ENCODE results near the gene CCN2. TPM values are rescaled to one million over a fixed set of nuclear protein-coding genes. Genes with fewer than 3 reads are reported as not detected.

CCN2 gene
- total RNA-seq, 1 experiment from 2014 or later = 16.1 TPM

DNA sequence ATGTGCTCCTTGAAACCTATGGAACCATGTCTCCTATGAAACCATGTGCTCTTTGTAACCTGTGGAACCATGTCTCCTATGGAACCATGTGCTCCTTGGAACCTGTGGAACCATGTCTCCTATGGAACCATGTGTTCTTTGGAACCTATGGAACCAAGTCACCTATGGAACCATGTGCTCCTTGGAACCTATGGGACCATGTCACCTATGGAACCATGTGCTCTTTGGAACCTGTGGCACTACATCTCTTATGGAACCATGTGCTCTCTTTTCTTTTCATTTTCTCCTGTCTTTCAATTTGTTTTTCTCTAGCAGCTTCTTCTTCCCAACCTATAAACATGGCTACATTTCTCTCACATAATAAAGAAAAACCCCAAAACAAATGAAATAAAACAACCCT is 11.9 kb upstream of the CCN2 start:
- ChIA-PET CTCF (no interaction called here), POLR2A (no interaction called here)
- BruUV-seq (replicated peaks) = no TSS peak
- Mint-ChIP-seq H3K4me1 (ENCODE audit: low read depth, unreplicated experiment) (no peaks in the 10 kb centered on the region), H3K9me3 (ENCODE audit: unreplicated experiment) (no peaks in the 10 kb centered on the region), H3K27ac (ENCODE audit: unreplicated experiment) (no peak overlapping the region), H3K27me3 (ENCODE audit: insufficient read depth, unreplicated experiment) (no peaks in the 10 kb centered on the region), H3K36me3 (ENCODE audit: insufficient read depth, unreplicated experiment) (no peaks in the 10 kb centered on the region), H3K4me3 (ENCODE audit: unreplicated experiment) (no peak overlapping the region)
- Histone ChIP-seq H3K9me3 (no peaks in the 10 kb centered on the region), H3K36me3 (ENCODE audit: control insufficient read depth, insufficient read depth, low read length) (no peaks in the 10 kb centered on the region), H3K4me3 (ENCODE audit: low read depth, low read length) (no peak overlapping the region), H3K27me3 (replicated peaks; ENCODE audit: control insufficient read depth, insufficient read depth, low read length) (no peaks in the 10 kb centered on the region), H3K4me1 (peaks cover 16% of the 10 kb centered on the region)
- no peak for DNase-seq
- intact Hi-C loops (cut with micrococcal nuclease; ENCODE audit: unreplicated experiment) = no loop called here
- TF ChIP-seq, protein P1, sequence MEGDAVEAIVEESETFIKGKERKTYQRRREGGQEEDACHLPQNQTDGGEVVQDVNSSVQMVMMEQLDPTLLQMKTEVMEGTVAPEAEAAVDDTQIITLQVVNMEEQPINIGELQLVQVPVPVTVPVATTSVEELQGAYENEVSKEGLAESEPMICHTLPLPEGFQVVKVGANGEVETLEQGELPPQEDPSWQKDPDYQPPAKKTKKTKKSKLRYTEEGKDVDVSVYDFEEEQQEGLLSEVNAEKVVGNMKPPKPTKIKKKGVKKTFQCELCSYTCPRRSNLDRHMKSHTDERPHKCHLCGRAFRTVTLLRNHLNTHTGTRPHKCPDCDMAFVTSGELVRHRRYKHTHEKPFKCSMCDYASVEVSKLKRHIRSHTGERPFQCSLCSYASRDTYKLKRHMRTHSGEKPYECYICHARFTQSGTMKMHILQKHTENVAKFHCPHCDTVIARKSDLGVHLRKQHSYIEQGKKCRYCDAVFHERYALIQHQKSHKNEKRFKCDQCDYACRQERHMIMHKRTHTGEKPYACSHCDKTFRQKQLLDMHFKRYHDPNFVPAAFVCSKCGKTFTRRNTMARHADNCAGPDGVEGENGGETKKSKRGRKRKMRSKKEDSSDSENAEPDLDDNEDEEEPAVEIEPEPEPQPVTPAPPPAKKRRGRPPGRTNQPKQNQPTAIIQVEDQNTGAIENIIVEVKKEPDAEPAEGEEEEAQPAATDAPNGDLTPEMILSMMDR (IDR thresholded peaks at IDR 0.05; ENCODE audit: insufficient read depth in 1 of 2, low read depth in 1 of 2, low read length in 1 of 2, severe bottlenecking in 1 of 2, unreplicated experiment in 1 of 2) = no peak

DNA sequence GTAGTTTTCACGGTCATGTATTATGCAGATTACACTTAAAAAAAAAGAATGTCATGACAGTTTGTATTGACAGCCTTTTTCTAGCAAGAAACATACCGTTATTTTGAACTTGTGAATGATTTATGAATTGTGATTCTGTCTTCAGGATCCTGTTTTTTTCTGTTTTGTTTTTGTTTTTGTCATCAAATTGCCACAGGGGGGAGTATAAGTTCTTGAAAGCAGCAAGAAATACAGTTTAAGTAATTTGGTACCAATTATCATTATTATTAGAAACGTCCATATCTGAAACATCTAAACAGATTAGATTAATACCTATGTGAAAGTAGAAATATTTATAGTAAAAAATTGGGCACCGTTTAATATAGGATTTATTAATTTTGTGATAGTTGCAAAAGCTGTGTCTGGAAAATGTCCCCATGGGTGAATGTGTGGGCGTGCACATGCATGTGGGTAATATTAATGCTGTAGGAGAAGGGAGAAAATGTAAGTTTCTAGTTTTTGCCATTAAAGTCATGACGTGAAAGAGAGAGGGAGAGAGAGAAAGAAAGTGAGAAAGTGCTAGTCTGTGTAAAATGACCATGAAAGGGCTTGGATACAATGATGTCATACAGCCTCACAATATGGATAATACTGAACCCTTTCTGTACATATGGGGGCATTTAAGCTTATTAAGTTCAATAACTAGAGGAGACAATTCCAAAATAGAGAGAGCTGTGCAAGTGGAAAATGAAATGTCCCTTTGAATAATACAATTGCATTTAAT is 9.4 kb upstream of the CCN2 start:
- ChIA-PET POLR2A (interaction anchor here (1.0 kb wide), 1 partner anchor 9 kb away, joined by 10 read pairs; the partner anchor contains the start of gene CCN2), CTCF (interaction anchor here (0.7 kb wide), 1 partner anchor 163 kb away, joined by 3 read pairs; no protein-coding TSS in a partner anchor)
- BruUV-seq (replicated peaks) = no TSS peak
- Mint-ChIP-seq H3K4me1 (ENCODE audit: low read depth, unreplicated experiment) (no peaks in the 10 kb centered on the region), H3K9me3 (ENCODE audit: unreplicated experiment) (no peaks in the 10 kb centered on the region), H3K4me3 (ENCODE audit: unreplicated experiment) (no peak overlapping the region), H3K36me3 (ENCODE audit: insufficient read depth, unreplicated experiment) (no peaks in the 10 kb centered on the region), H3K27me3 (ENCODE audit: insufficient read depth, unreplicated experiment) (no peaks in the 10 kb centered on the region), H3K27ac (ENCODE audit: unreplicated experiment) (no peak overlapping the region)
- Histone ChIP-seq H3K27me3 (replicated peaks; ENCODE audit: control insufficient read depth, insufficient read depth, low read length) (no peaks in the 10 kb centered on the region), H3K4me3 (ENCODE audit: low read depth, low read length) (no peak overlapping the region), H3K36me3 (ENCODE audit: control insufficient read depth, insufficient read depth, low read length) (no peaks in the 10 kb centered on the region), H3K4me1 (peaks cover 21% of the 10 kb centered on the region), H3K9me3 (no peaks in the 10 kb centered on the region)
- intact Hi-C loops (cut with micrococcal nuclease; ENCODE audit: unreplicated experiment) = no loop called here
- TF ChIP-seq, protein P1 (IDR thresholded peaks at IDR 0.05; ENCODE audit: insufficient read depth in 1 of 2, low read depth in 1 of 2, low read length in 1 of 2, severe bottlenecking in 1 of 2, unreplicated experiment in 1 of 2) = no peak
- no peak for DNase-seq

DNA sequence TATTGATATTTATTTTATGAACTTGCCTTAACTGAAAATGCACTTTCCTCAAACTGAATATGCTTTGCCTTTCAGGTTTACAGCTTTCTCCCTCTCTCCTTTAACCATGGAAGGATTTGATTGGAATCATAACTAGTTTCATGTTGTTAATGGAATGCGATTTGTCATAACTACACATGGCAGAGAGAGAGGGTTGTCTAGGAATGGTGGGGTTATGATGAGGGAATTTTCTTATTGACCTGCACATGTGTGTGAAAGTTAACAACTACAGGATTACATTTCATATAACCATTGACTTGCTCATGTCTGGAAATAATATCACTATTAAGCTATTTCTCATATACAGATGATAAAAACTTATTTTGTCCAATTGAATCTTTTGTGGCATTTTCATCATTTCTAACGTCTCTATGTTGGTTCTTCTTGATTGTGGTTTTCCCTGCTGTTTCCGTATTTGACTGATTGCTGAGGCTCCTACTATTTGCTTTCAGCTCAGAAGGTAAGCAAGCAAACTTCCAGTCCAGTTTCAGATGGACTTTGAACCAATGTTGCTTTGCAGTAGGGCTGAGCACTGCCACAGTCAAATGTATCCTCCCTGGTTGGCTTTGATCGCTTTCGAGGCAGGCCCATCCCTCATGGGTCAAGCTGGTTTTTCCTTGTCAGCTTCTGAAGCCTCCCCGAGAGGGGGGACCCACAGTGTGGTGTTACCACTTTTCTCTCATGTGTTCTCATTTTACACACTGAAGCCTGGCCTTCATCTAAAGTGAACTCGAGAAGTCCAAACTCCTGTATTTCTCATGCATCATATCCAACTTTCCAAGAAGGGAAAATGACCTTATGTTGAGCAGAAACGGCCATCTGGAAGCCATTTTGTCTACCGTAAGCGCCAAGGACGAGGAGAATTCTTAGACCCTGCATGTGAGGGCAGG is 7.6 kb upstream of the CCN2 start:
- Mint-ChIP-seq H3K27me3 (ENCODE audit: insufficient read depth, unreplicated experiment) (no peaks in the 10 kb centered on the region), H3K9me3 (ENCODE audit: unreplicated experiment) (no peaks in the 10 kb centered on the region), H3K4me1 (ENCODE audit: low read depth, unreplicated experiment) (peaks cover 4% of the 10 kb centered on the region), H3K27ac (ENCODE audit: unreplicated experiment) (peak overlapping the region; percentile 45), H3K36me3 (ENCODE audit: insufficient read depth, unreplicated experiment) (no peaks in the 10 kb centered on the region), H3K4me3 (ENCODE audit: unreplicated experiment) (peak overlapping the region; percentile 12)
- POLR2A ChIA-PET = interaction anchor here (0.7 kb wide), 1 partner anchor 9 kb away, joined by 4 read pairs; no protein-coding TSS in a partner anchor
- no peak overlapping the region for H3K4me3 ChIP-seq (ENCODE audit: low read depth, low read length)
- H3K4me1 ChIP-seq = peaks cover 26% of the 10 kb centered on the region
- intact Hi-C loops (cut with micrococcal nuclease; ENCODE audit: unreplicated experiment) = loop anchor here (1.0 to 2.0 kb wide), 2 partner anchors 17 to 62 kb away; no protein-coding TSS in a partner anchor
- H3K27me3 ChIP-seq (replicated peaks; ENCODE audit: control insufficient read depth, insufficient read depth, low read length) = no peaks in the 10 kb centered on the region
- TF ChIP-seq, protein P1 (IDR thresholded peaks at IDR 0.05; ENCODE audit: insufficient read depth in 1 of 2, low read depth in 1 of 2, low read length in 1 of 2, severe bottlenecking in 1 of 2, unreplicated experiment in 1 of 2) = no peak
- no peaks in the 10 kb centered on the region for H3K9me3 ChIP-seq
- no TSS peak for BruUV-seq (replicated peaks)
- DNase-seq = peak; percentile 63
- CTCF ChIA-PET = no interaction called here
- no peaks in the 10 kb centered on the region for H3K36me3 ChIP-seq (ENCODE audit: control insufficient read depth, insufficient read depth, low read length)
